GM21526 (cell line): ENCODE data around the gene RSPO3.
"Not testable (repeated sequence)": the region's sequence is repeated elsewhere in the genome, so short reads cannot be mapped to it uniquely, and the experiment has no call there.

Experiments used
- ATAC-seq: cut with Tn5 transposase; IDR thresholded peaks from one replicate; pipeline ENCODE4 v1.9.1; 2021; ENCODE audit warnings: moderate library complexity; ENCODE audit not compliant: unreplicated experiment, low FRiP score

The RSPO3 gene

GRCh38 chr6:127199470-127199869 lies 81.0 kb downstream of the RSPO3 start:
- ATAC-seq: no peak

GRCh38 chr6:127200114-127200513 lies 81.6 kb downstream of the RSPO3 start:
- ATAC-seq: no peak

GRCh38 chr6:127201321-127201720 lies 82.8 kb downstream of the RSPO3 start:
- no peak for ATAC-seq

GRCh38 chr6:127202676-127203075 lies 84.2 kb downstream of the RSPO3 start:
- no peak for ATAC-seq

GRCh38 chr6:127204281-127204680 lies 85.8 kb downstream of the RSPO3 start:
- no peak for ATAC-seq

GRCh38 chr6:127205036-127205435 lies 86.6 kb downstream of the RSPO3 start:
- no peak for ATAC-seq

GRCh38 chr6:127206531-127207095 lies 88.1 kb downstream of the RSPO3 start:
- no peak for ATAC-seq

GRCh38 chr6:127207591-127208120 lies 89.2 kb downstream of the RSPO3 start:
- ATAC-seq: no peak

GRCh38 chr6:127210725-127211124 lies 92.3 kb downstream of the RSPO3 start:
- ATAC-seq: no peak

- ATAC-seq: no peak
Observed at GRCh38 chr6:127212376-127212775, 93.9 kb downstream of the RSPO3 start.

GRCh38 chr6:127214032-127214431 lies 95.6 kb downstream of the RSPO3 start:
- ATAC-seq: not testable (repeated sequence)

- ATAC-seq: not testable (repeated sequence)
Observed at GRCh38 chr6:127214531-127214930, 96.1 kb downstream of the RSPO3 start.

GRCh38 chr6:127215931-127216330 lies 97.5 kb downstream of the RSPO3 start:
- ATAC-seq: no peak

GRCh38 chr6:127216810-127217789 lies 98.6 kb downstream of the RSPO3 start:
- ATAC-seq: no peak

- no peak for ATAC-seq
Observed at GRCh38 chr6:127219869-127220268, 101.4 kb downstream of the RSPO3 start.

- ATAC-seq: no peak
Observed at GRCh38 chr6:127221201-127221600, 102.7 kb downstream of the RSPO3 start.

GRCh38 chr6:127222418-127222817 lies 103.9 kb downstream of the RSPO3 start:
- no peak for ATAC-seq

- ATAC-seq: no peak
Observed at GRCh38 chr6:127225497-127225896, 107.0 kb downstream of the RSPO3 start.

GRCh38 chr6:127233819-127234218 lies 115.3 kb downstream of the RSPO3 start:
- ATAC-seq: not testable (repeated sequence)

- no peak for ATAC-seq
Observed at GRCh38 chr6:127243501-127243900, 125.0 kb downstream of the RSPO3 start.
